SU-DHL-6 (cell line): ENCODE measurements around the gene PRM1.

Source experiments
- H2AFZ ChIP-seq: fragments of 200-600 bp; sonication (generic); 2 replicates; pipeline ENCODE4 v1.6.1; 2014; ENCODE audit warnings: low read depth, mild to moderate bottlenecking, moderate library complexity, mixed read lengths, antibody characterized with exemption, low read length; ENCODE audit not compliant: severe bottlenecking
- H3F3A ChIP-seq: fragments of 200-600 bp; shearing (Covaris generic); 2 replicates; pipeline ENCODE4 v1.6.0; 2016; ENCODE audit warnings: antibody characterized with exemption, mild to moderate bottlenecking; ENCODE audit not compliant: insufficient read depth
- H3K27ac ChIP-seq: fragments of 200-600 bp; sonication (generic); 2 replicates; pipeline ENCODE4 v1.5.1; 2016; ENCODE audit warnings: low read depth, mild to moderate bottlenecking, low read length, moderate library complexity, mixed read lengths
- H3K27me3 ChIP-seq: fragments of 200-600 bp; sonication (generic), shearing (Covaris generic); 2 replicates; pipeline ENCODE4 v1.6.0; 2014; ENCODE audit warnings: mild to moderate bottlenecking, low read length
- H3K36me3 ChIP-seq: fragments of 200-600 bp; sonication (generic); 2 replicates; pipeline ENCODE4 v1.6.1; 2014; ENCODE audit warnings: mild to moderate bottlenecking, low read length, mixed read lengths
- H3K4me2 ChIP-seq: fragments of 300-600, 200-600 bp; shearing (Covaris generic), sonication (generic); 2 replicates; pipeline ENCODE4 v1.6.0; 2014; ENCODE audit warnings: low read length, low read depth, mild to moderate bottlenecking; ENCODE audit not compliant: poor library complexity, severe bottlenecking
- H3K4me3 ChIP-seq: fragments of 200-600 bp; sonication (generic); 2 replicates; pipeline ENCODE4 v1.5.1; 2014; ENCODE audit warnings: antibody characterized with exemption, low read length, mild to moderate bottlenecking, mixed read lengths; ENCODE audit not compliant: insufficient read depth, poor library complexity, severe bottlenecking
- H3K79me2 ChIP-seq: fragments of 200-600 bp; sonication (generic); 2 replicates; pipeline ENCODE4 v1.6.1; 2014; ENCODE audit warnings: mild to moderate bottlenecking, low read length, moderate library complexity; ENCODE audit not compliant: insufficient read depth
- H3K9ac ChIP-seq: fragments of 200-600 bp; sonication (generic); 2 replicates; pipeline ENCODE4 v1.7.0; 2014; ENCODE audit warnings: mild to moderate bottlenecking, low read length
- H3K9me2 ChIP-seq: fragments of 200-600 bp; sonication (generic); replicated peaks from 2 replicates; pipeline ENCODE4 v1.6.1; 2014; ENCODE audit warnings: low read length; ENCODE audit not compliant: insufficient read depth
- H3K9me3 ChIP-seq: fragments of 200-600 bp; sonication (generic); 2 replicates; pipeline ENCODE4 v1.6.1; 2014; ENCODE audit warnings: low read length, mixed read lengths; ENCODE audit not compliant: insufficient read depth
- H4K20me1 ChIP-seq: fragments of 200-600 bp; sonication (generic); 2 replicates; pipeline ENCODE4 v1.6.1; 2014; ENCODE audit warnings: low read depth, mild to moderate bottlenecking, antibody characterized with exemption, low read length, moderate library complexity, mixed read lengths
- CTCF ChIP-seq: fragments of 200-600 bp; sonication (generic); IDR thresholded peaks from one replicate; pipeline ENCODE4 v1.5.1; 2017; ENCODE audit warnings: antibody characterized with exemption, mild to moderate bottlenecking, low read length, moderate library complexity; ENCODE audit not compliant: insufficient read depth, poor library complexity, severe bottlenecking
- EZH2phosphoT487 ChIP-seq: fragments of 200-600 bp; sonication (generic), shearing (Covaris generic); conservative IDR thresholded peaks from 2 replicates; pipeline ENCODE4 v1.6.1; 2018; ENCODE audit warnings: mild to moderate bottlenecking, antibody characterized with exemption, low read length, moderate library complexity, mixed read lengths

The PRM1 gene

GRCh38 chr16:11241480-11242204 is 39.5 kb downstream of the PRM1 start:
- no peak overlapping the region for H3K4me3 ChIP-seq
- H3K36me3 ChIP-seq, result no peaks in the 10 kb centered on the region
- no peaks in the 10 kb centered on the region for H3K79me2 ChIP-seq
- H4K20me1 ChIP-seq, result no peaks in the 10 kb centered on the region
- H3F3A ChIP-seq, result no peaks in the 10 kb centered on the region
- no peaks in the 10 kb centered on the region for H3K9me2 ChIP-seq
- no peak overlapping the region for H3K9ac ChIP-seq
- no peak overlapping the region for H3K27ac ChIP-seq
- H3K4me2 ChIP-seq, result no peak overlapping the region
- no peaks in the 10 kb centered on the region for H3K27me3 ChIP-seq
- H3K9me3 ChIP-seq, result no peaks in the 10 kb centered on the region
- H2AFZ ChIP-seq, result no peak overlapping the region
- TF ChIP-seq EZH2phosphoT487 (no peak), CTCF (no peak)

- H3K27me3 ChIP-seq, result no peaks in the 10 kb centered on the region
- TF ChIP-seq CTCF, result no peak
- no peak for TF ChIP-seq EZH2phosphoT487
- no peaks in the 10 kb centered on the region for H3K79me2 ChIP-seq
- H3K36me3 ChIP-seq, result no peaks in the 10 kb centered on the region
- no peak overlapping the region for H3K27ac ChIP-seq
- H3K9me3 ChIP-seq, result no peaks in the 10 kb centered on the region
- no peaks in the 10 kb centered on the region for H4K20me1 ChIP-seq
- H3K9ac ChIP-seq, result no peak overlapping the region
- H3K4me2 ChIP-seq, result no peak overlapping the region
- H2AFZ ChIP-seq, result no peak overlapping the region
- no peaks in the 10 kb centered on the region for H3F3A ChIP-seq
- no peak overlapping the region for H3K4me3 ChIP-seq
- no peaks in the 10 kb centered on the region for H3K9me2 ChIP-seq
Observed at GRCh38 chr16:11240636-11241473, 40.3 kb downstream of the PRM1 start.

- Histone ChIP-seq H3K4me3 (no peak overlapping the region), H3K4me2 (no peak overlapping the region), H3F3A (no peaks in the 10 kb centered on the region), H3K9me2 (no peaks in the 10 kb centered on the region), H2AFZ (no peak overlapping the region), H3K27me3 (no peaks in the 10 kb centered on the region), H3K9me3 (no peaks in the 10 kb centered on the region), H3K9ac (no peak overlapping the region), H3K36me3 (no peaks in the 10 kb centered on the region), H4K20me1 (no peaks in the 10 kb centered on the region), H3K27ac (no peak overlapping the region), H3K79me2 (no peaks in the 10 kb centered on the region)
- TF ChIP-seq EZH2phosphoT487 (no peak), CTCF (no peak)
Observed at GRCh38 chr16:11239644-11240632, 41.2 kb downstream of the PRM1 start.
